LNCaP clone FGC (cell line): Measurements from ENCODE around the gene DNAH11.

Experiments
- DNase-seq: peaks from one replicate; pipeline ENCODE4 v3.0.0-alpha.2; 2011; ENCODE audit warnings: low read depth
- H3K4me3 ChIP-seq: 2 replicates; pipeline ENCODE4 v1.5.1; 2011; ENCODE audit warnings: mild to moderate bottlenecking, low read depth, low read length, control low read depth
- CTCF ChIP-seq: IDR thresholded peaks from 2 replicates; pipeline ENCODE4 v1.5.1; 2012; ENCODE audit warnings: mild to moderate bottlenecking; ENCODE audit not compliant: control insufficient read depth, insufficient read depth; ENCODE audit errors: extremely low read depth

The DNAH11 gene

GRCh38 chr7:21941611-21942141 is 398.8 kb downstream of the DNAH11 start:
- TF ChIP-seq CTCF = no peak
- H3K4me3 ChIP-seq = no peak overlapping the region
- no peak for DNase-seq

DNA sequence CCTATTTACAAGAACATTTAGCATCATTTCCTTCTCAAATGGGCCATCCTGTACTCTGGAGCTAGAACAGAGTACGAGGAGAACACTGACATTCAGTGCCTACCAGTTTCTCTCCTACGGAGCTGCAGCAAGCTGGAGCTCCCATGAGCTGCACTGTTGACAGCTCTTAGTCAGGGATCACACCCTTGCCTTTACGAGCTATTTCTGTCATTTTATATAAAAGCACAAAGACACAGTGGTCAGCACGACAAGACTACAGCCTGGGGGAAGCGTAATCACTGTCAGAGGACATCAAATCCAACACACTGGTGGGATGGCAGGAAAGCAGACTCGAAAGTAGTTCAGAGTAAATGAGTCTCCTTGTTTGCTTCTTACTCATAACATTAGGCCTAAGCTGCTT is 400.1 kb downstream of the DNAH11 start:
- DNase-seq = no peak
- H3K4me3 ChIP-seq = no peak overlapping the region
- no peak for TF ChIP-seq CTCF

- TF ChIP-seq CTCF = no peak
- H3K4me3 ChIP-seq = no peak overlapping the region
- DNase-seq = no peak
Observed at GRCh38 chr7:21943436-21943835, 400.6 kb downstream of the DNAH11 start.

- peak overlapping the region; percentile 75 for H3K4me3 ChIP-seq
- peak; percentile 20; the same call in 1 of the 2 replicates for TF ChIP-seq CTCF
- peak; percentile 56 for DNase-seq
Observed at GRCh38 chr7:21944616-21945453, 402.0 kb downstream of the DNAH11 start.

GRCh38 chr7:21945454-21946221 is 402.8 kb downstream of the DNAH11 start, which contains the start of gene CDCA7L:
Gene CDCA7L (minus strand): TSS chr7:21945899. CDS start chr7:21945804, 95 bp downstream.
- 0 out of 2 replicates have a peak, but pooled peaks have one; percentile 1 for TF ChIP-seq CTCF

GRCh38 chr7:21946222-21946709 is 403.4 kb downstream of the DNAH11 start:
- no peak for TF ChIP-seq CTCF
- peak overlapping the region; percentile 75 for H3K4me3 ChIP-seq
- DNase-seq = no peak

More at GRCh38 chr7:21945454-21946221, 402.8 kb downstream of the DNAH11 start, which contains the start of gene CDCA7L:
- peak; percentile 37 for DNase-seq
- H3K4me3 ChIP-seq = peak within 1 kb of the TSS; percentile 75
